ENCODE measurements around the gene SH3PXD2A. TPM values are rescaled to one million over a fixed set of nuclear protein-coding genes. Genes with fewer than 3 reads are reported as not detected.

Gene SH3PXD2A
- total RNA-seq, 1 experiment from 2014 or later: 13.2 TPM

GRCh38 chr10:103792547-103792946, 62.8 kb downstream of the SH3PXD2A start:
- Mint-ChIP-seq H3K27ac (ENCODE audit: low read depth, unreplicated experiment) (no peak overlapping the region), H3K4me1 (ENCODE audit: insufficient read depth, unreplicated experiment) (peaks cover 7% of the 10 kb centered on the region), H3K27me3 (ENCODE audit: insufficient read depth, unreplicated experiment) (no peaks in the 10 kb centered on the region), H3K36me3 (ENCODE audit: insufficient read depth, unreplicated experiment) (peaks cover 13% of the 10 kb centered on the region), H3K4me3 (ENCODE audit: unreplicated experiment) (no peak overlapping the region), H3K9me3 (ENCODE audit: unreplicated experiment) (no peaks in the 10 kb centered on the region)
- no TSS peak for BruUV-seq (replicated peaks)
- ChIA-PET CTCF (interaction anchor here (0.8 to 1.7 kb wide), 2 partner anchors 12 to 61 kb away, joined by 5 read pairs; no protein-coding TSS in a partner anchor), POLR2A (interaction anchor here (0.8 to 2.0 kb wide), 3 partner anchors 10 to 82 kb away, joined by 3 to 6 read pairs (median 3); partner anchors contain the start of gene SH3PXD2A)
- intact Hi-C loops (cut with micrococcal nuclease): no loop called here
- TF ChIP-seq CTCF (IDR thresholded peaks at IDR 0.05; ENCODE audit: unreplicated experiment): no peak
- DNase-seq (ENCODE audit: unreplicated experiment): no peak

- no peak for TF ChIP-seq CTCF (IDR thresholded peaks at IDR 0.05; ENCODE audit: unreplicated experiment)
- H3K9me3 Mint-ChIP-seq (ENCODE audit: unreplicated experiment): no peaks in the 10 kb centered on the region
- no peak for DNase-seq (ENCODE audit: unreplicated experiment)
- intact Hi-C loops (cut with micrococcal nuclease): no loop called here
- no TSS peak for BruUV-seq (replicated peaks)
- CTCF ChIA-PET: interaction anchor here (0.8 to 1.7 kb wide), 2 partner anchors 11 to 61 kb away, joined by 5 read pairs; no protein-coding TSS in a partner anchor
- peaks cover 7% of the 10 kb centered on the region for H3K4me1 Mint-ChIP-seq (ENCODE audit: insufficient read depth, unreplicated experiment)
- POLR2A ChIA-PET: interaction anchor here (0.8 to 2.0 kb wide), 3 partner anchors 9 to 81 kb away, joined by 3 to 6 read pairs (median 3); partner anchors contain the start of gene SH3PXD2A
- peaks cover 9% of the 10 kb centered on the region for H3K36me3 Mint-ChIP-seq (ENCODE audit: insufficient read depth, unreplicated experiment)
- no peak overlapping the region for H3K4me3 Mint-ChIP-seq (ENCODE audit: unreplicated experiment)
- H3K27me3 Mint-ChIP-seq (ENCODE audit: insufficient read depth, unreplicated experiment): no peaks in the 10 kb centered on the region
- H3K27ac Mint-ChIP-seq (ENCODE audit: low read depth, unreplicated experiment): no peak overlapping the region
Observed at GRCh38 chr10:103791858-103792257, 63.5 kb downstream of the SH3PXD2A start.

GRCh38 chr10:103791291-103791690, 64.1 kb downstream of the SH3PXD2A start:
- H3K4me1 Mint-ChIP-seq (ENCODE audit: insufficient read depth, unreplicated experiment): peaks cover 7% of the 10 kb centered on the region
- intact Hi-C loops (cut with micrococcal nuclease): no loop called here
- ChIA-PET POLR2A (no interaction called here), CTCF (interaction anchor here (0.6 to 0.9 kb wide), 2 partner anchors 57 to 63 kb away, joined by 3 read pairs; no protein-coding TSS in a partner anchor)
- no peak for DNase-seq (ENCODE audit: unreplicated experiment)
- H3K4me3 Mint-ChIP-seq (ENCODE audit: unreplicated experiment): no peak overlapping the region
- no peaks in the 10 kb centered on the region for H3K27me3 Mint-ChIP-seq (ENCODE audit: insufficient read depth, unreplicated experiment)
- H3K9me3 Mint-ChIP-seq (ENCODE audit: unreplicated experiment): no peaks in the 10 kb centered on the region
- no TSS peak for BruUV-seq (replicated peaks)
- TF ChIP-seq CTCF (IDR thresholded peaks at IDR 0.05; ENCODE audit: unreplicated experiment): no peak
- peaks cover 3% of the 10 kb centered on the region for H3K36me3 Mint-ChIP-seq (ENCODE audit: insufficient read depth, unreplicated experiment)
- no peak overlapping the region for H3K27ac Mint-ChIP-seq (ENCODE audit: low read depth, unreplicated experiment)

- no peak for DNase-seq (ENCODE audit: unreplicated experiment)
- ChIA-PET CTCF (interaction anchor here (0.6 to 1.2 kb wide), 5 partner anchors 13 to 94 kb away, joined by 3 to 5 read pairs (median 3); no protein-coding TSS in a partner anchor), POLR2A (interaction anchor here (1.1 to 2.2 kb wide), 6 partner anchors 8 to 43 kb away, joined by 4 to 8 read pairs (median 6); no protein-coding TSS in a partner anchor)
- intact Hi-C loops (cut with micrococcal nuclease): no loop called here
- Mint-ChIP-seq H3K4me3 (ENCODE audit: unreplicated experiment) (no peak overlapping the region), H3K27ac (ENCODE audit: low read depth, unreplicated experiment) (no peak overlapping the region), H3K36me3 (ENCODE audit: insufficient read depth, unreplicated experiment) (no peaks in the 10 kb centered on the region), H3K9me3 (ENCODE audit: unreplicated experiment) (no peaks in the 10 kb centered on the region), H3K4me1 (ENCODE audit: insufficient read depth, unreplicated experiment) (peaks cover 10% of the 10 kb centered on the region), H3K27me3 (ENCODE audit: insufficient read depth, unreplicated experiment) (no peaks in the 10 kb centered on the region)
- no peak for TF ChIP-seq CTCF (IDR thresholded peaks at IDR 0.05; ENCODE audit: unreplicated experiment)
- BruUV-seq (replicated peaks): no TSS peak
Observed at GRCh38 chr10:103790580-103790979, 64.8 kb downstream of the SH3PXD2A start.

Data from MCF 10A (cell line).